Measurements from ENCODE around the gene CABLES2.

DNA sequence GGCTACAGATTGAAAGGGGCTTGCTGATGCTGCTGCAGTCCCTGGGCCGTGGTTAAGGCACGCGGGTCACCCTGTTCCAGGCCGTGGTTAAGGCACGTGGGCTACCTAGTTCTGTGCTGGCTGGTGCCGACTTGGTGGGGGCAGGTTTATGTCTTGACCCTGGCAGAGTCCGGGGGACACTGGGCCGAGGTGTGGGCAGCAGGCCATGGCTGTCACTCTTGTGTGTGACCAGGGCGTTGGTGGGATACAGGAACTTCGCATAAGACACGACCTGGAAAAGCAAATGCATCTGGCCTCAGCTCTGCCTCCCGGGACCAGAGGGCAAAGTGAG, 13.8 kb downstream of the CABLES2 start:
- TF ChIP-seq POLR2A (IDR thresholded peaks at IDR 0.05; ENCODE audit: low read depth, low read length): no peak
- TF ChIP-seq, protein P1, sequence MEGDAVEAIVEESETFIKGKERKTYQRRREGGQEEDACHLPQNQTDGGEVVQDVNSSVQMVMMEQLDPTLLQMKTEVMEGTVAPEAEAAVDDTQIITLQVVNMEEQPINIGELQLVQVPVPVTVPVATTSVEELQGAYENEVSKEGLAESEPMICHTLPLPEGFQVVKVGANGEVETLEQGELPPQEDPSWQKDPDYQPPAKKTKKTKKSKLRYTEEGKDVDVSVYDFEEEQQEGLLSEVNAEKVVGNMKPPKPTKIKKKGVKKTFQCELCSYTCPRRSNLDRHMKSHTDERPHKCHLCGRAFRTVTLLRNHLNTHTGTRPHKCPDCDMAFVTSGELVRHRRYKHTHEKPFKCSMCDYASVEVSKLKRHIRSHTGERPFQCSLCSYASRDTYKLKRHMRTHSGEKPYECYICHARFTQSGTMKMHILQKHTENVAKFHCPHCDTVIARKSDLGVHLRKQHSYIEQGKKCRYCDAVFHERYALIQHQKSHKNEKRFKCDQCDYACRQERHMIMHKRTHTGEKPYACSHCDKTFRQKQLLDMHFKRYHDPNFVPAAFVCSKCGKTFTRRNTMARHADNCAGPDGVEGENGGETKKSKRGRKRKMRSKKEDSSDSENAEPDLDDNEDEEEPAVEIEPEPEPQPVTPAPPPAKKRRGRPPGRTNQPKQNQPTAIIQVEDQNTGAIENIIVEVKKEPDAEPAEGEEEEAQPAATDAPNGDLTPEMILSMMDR (IDR thresholded peaks at IDR 0.05; ENCODE audit: extremely low read depth in 1 of 2, insufficient read depth in 1 of 2, low read depth in 1 of 2, low read length in 2 of 2): no peak
- no peak for TF ChIP-seq EZH2 (IDR thresholded peaks at IDR 0.05; ENCODE audit: borderline replicate concordance, low read depth, low read length, severe bottlenecking)
- no peak for TF ChIP-seq POLR2AphosphoS5 (IDR thresholded peaks at IDR 0.05; ENCODE audit: insufficient read depth, low read depth, low read length)
- TF ChIP-seq MYC (IDR thresholded peaks at IDR 0.05; ENCODE audit: low read depth, low read length): no peak
- TF ChIP-seq FOS (IDR thresholded peaks at IDR 0.05; ENCODE audit: borderline replicate concordance, insufficient read depth, low read length): no peak
- no peak for TF ChIP-seq JUN (IDR thresholded peaks at IDR 0.05; ENCODE audit: borderline replicate concordance, insufficient read depth, insufficient read length, low read depth)
- no peak for TF ChIP-seq GATA2 (IDR thresholded peaks at IDR 0.05; ENCODE audit: insufficient read depth, insufficient read length, low read depth, low read length)
